IMR-90 (cell line): ENCODE data around the gene VOPP1. TPM values are rescaled to one million over a fixed set of nuclear protein-coding genes. Genes with fewer than 3 reads are reported as not detected.

Source experiments
- ATAC-seq: fragments of 200-7000 bp; cut with Tn5 transposase; 2 replicates; pipeline ENCODE4 v1.9.1; 2020; ENCODE audit warnings: low read depth, mild to moderate bottlenecking, moderate library complexity
- BruUV-seq: library from RNA; stranded (reverse); fragments of 400-500 nt; replicated peaks from 2 replicates; lab custom pipeline; 2021; lab: Mats Ljungman, UMichigan
- CTCF ChIA-PET: fragments of 300-600 bp; formaldehyde crosslinking; extraction: SDS; loops from one replicate; lab custom pipeline; 2021; ENCODE audit warnings: antibody characterized with exemption; lab: Yijun Ruan, JAX
- POLR2A ChIA-PET: fragments of 300-600 bp; sonication (Branson Sonifier 250); formaldehyde crosslinking; loops from one replicate; lab custom pipeline; 2022; ENCODE audit warnings: antibody characterized with exemption; ENCODE audit not compliant: unreplicated experiment; lab: Charles Lee
- DNase-seq: peaks from one replicate; pipeline ENCODE4 v3.0.0; 2013
- H2AFZ ChIP-seq: replicated peaks from 2 replicates; pipeline ENCODE3; 2013; ENCODE audit warnings: low read length, mild to moderate bottlenecking; ENCODE audit not compliant: poor library complexity
- H2AK5ac ChIP-seq: 2 replicates; pipeline ENCODE4 v1.6.1; 2013; ENCODE audit warnings: low read depth, low read length, inconsistent platforms
- H2AK9ac ChIP-seq: replicated peaks from 2 replicates; pipeline ENCODE3; 2013; ENCODE audit warnings: mild to moderate bottlenecking, low read depth, low read length, moderate library complexity; ENCODE audit not compliant: poor library complexity
- H2BK120ac ChIP-seq: 2 replicates; pipeline ENCODE4 v1.6.1; 2013; ENCODE audit warnings: low read depth, low read length, inconsistent platforms
- H2BK15ac ChIP-seq: 3 replicates; pipeline ENCODE4 v1.6.1; 2013; ENCODE audit warnings: low read depth, low read length, inconsistent platforms
- H2BK20ac ChIP-seq: 2 replicates; pipeline ENCODE4 v1.6.1; 2013; ENCODE audit warnings: low read depth, mild to moderate bottlenecking, inconsistent platforms, low read length, moderate library complexity
- H2BK5ac ChIP-seq: 2 replicates; pipeline ENCODE4 v1.6.1; 2013; ENCODE audit warnings: mild to moderate bottlenecking, low read depth, low read length, inconsistent platforms; ENCODE audit not compliant: poor library complexity, severe bottlenecking
- H3K14ac ChIP-seq: replicated peaks from 2 replicates; pipeline ENCODE4 v1.6.1; 2013; ENCODE audit warnings: low read depth, low read length, inconsistent platforms
- H3K18ac ChIP-seq: 2 replicates; pipeline ENCODE4 v1.6.1; 2013; ENCODE audit warnings: low read depth, low read length, control low read depth
- H3K23ac ChIP-seq: 2 replicates; pipeline ENCODE4 v1.6.1; 2013; ENCODE audit warnings: low read depth, low read length, inconsistent platforms
- H3K27ac ChIP-seq: 2 replicates; pipeline ENCODE4 v1.5.1; 2013; ENCODE audit warnings: mild to moderate bottlenecking, control low read depth, low read length; ENCODE audit not compliant: insufficient read depth
- H3K27me3 ChIP-seq: 2 replicates; pipeline ENCODE4 v1.6.1; 2013; ENCODE audit warnings: low read length; ENCODE audit not compliant: control insufficient read depth, insufficient read depth
- H3K36me3 ChIP-seq: 2 replicates; pipeline ENCODE4 v1.6.1; 2013; ENCODE audit warnings: low read length, mixed read lengths; ENCODE audit not compliant: control insufficient read depth, insufficient read depth
- H3K4ac ChIP-seq: 2 replicates; pipeline ENCODE4 v1.6.1; 2013; ENCODE audit warnings: low read depth, low read length, inconsistent platforms
- H3K4me1 ChIP-seq: 2 replicates; pipeline ENCODE4 v1.6.1; 2013; ENCODE audit warnings: low read length, mixed read lengths; ENCODE audit not compliant: control insufficient read depth, insufficient read depth
- H3K4me2 ChIP-seq: 2 replicates; pipeline ENCODE4 v1.6.1; 2013; ENCODE audit warnings: low read depth, mild to moderate bottlenecking, control low read depth, low read length, moderate library complexity
- H3K4me3 ChIP-seq: 2 replicates; pipeline ENCODE4 v1.5.1; 2013; ENCODE audit warnings: low read depth, mild to moderate bottlenecking, control low read depth, low read length, moderate library complexity; ENCODE audit not compliant: insufficient read depth
- H3K56ac ChIP-seq: 2 replicates; pipeline ENCODE4 v1.6.1; 2013; ENCODE audit warnings: low read length, inconsistent platforms; ENCODE audit not compliant: insufficient read depth; ENCODE audit errors: extremely low read depth
- H3K79me1 ChIP-seq, 2 experiments: 2 replicates each; pipeline ENCODE4 v1.6.1; 2013; ENCODE audit warnings: low read length in 2 of 2, inconsistent platforms in 1 of 2, low read depth in 1 of 2
- H3K9ac ChIP-seq: 2 replicates; pipeline ENCODE4 v1.6.1; 2013; ENCODE audit warnings: low read depth, low read length, control low read depth
- H3K9me1 ChIP-seq: 2 replicates; pipeline ENCODE4 v1.6.1; 2013; ENCODE audit warnings: low read length, inconsistent platforms; ENCODE audit not compliant: insufficient read depth
- H3K9me3 ChIP-seq: 2 replicates; pipeline ENCODE4 v1.6.1; 2013; ENCODE audit warnings: low read length; ENCODE audit not compliant: control insufficient read depth, insufficient read depth
- H4K20me1 ChIP-seq: 2 replicates; pipeline ENCODE4 v1.6.1; 2013; ENCODE audit warnings: low read length, inconsistent platforms; ENCODE audit not compliant: insufficient read depth
- H4K5ac ChIP-seq: 2 replicates; pipeline ENCODE4 v1.6.1; 2013; ENCODE audit warnings: mild to moderate bottlenecking, low read depth, low read length, control low read depth
- H4K8ac ChIP-seq, 2 experiments: 2 replicates each; pipeline ENCODE4 v1.6.1; 2013; ENCODE audit warnings: low read depth in 2 of 2, low read length in 2 of 2, control low read depth in 1 of 2, inconsistent platforms in 1 of 2
- H4K91ac ChIP-seq: 2 replicates; pipeline ENCODE4 v1.6.1; 2013; ENCODE audit warnings: low read depth, low read length, inconsistent platforms; ENCODE audit not compliant: insufficient read depth
- BHLHE40 ChIP-seq: fragments of 150-350 bp; IDR thresholded peaks from 2 replicates; pipeline ENCODE4 v1.6.1; 2016; ENCODE audit warnings: mild to moderate bottlenecking, low read depth, low read length
- CTCF ChIP-seq: conservative IDR thresholded peaks from 2 replicates; pipeline ENCODE4 v1.5.1; 2012; ENCODE audit warnings: mild to moderate bottlenecking, low read depth, low read length, improper control_type of control experiment
- MAZ ChIP-seq: IDR thresholded peaks from 2 replicates; pipeline ENCODE4 v1.6.1; 2012; ENCODE audit warnings: low read depth, mild to moderate bottlenecking, low read length, improper control_type of control experiment, moderate library complexity, borderline replicate concordance
- USF2 ChIP-seq: fragments of 150-350 bp; IDR thresholded peaks from 2 replicates; pipeline ENCODE4 v1.6.1; 2017; ENCODE audit warnings: mild to moderate bottlenecking, antibody characterized with exemption, low read length, low read depth
- WGBS, 2 experiments: methylation state at CpG; one replicate each; pipeline versions ENCODE4 v1.1.5 to v1.1.7; 2013; ENCODE audit warnings: missing lambda C conversion rate in 2 of 2; ENCODE audit not compliant: insufficient read length in 1 of 2; ENCODE audit errors: extremely low coverage in 2 of 2; 5-methylcytosine and 5-hydroxymethylcytosine counted together
- dilution Hi-C: fragments of 300-500 bp; cut with HindIII; formaldehyde crosslinking; loops from one replicate; pipeline ENCODE4 v1.14.3; 2018; ENCODE audit warnings: low sequenced_read_pairs; ENCODE audit not compliant: unreplicated experiment
- in situ Hi-C: fragments of 300-500 bp; cut with MboI; formaldehyde crosslinking; loops from 3 replicates; pipeline ENCODE4 v1.14.3; 2019; ENCODE audit warnings: low sequenced_read_pairs, inconsistent platforms, mixed read lengths
- intact Hi-C: fragments of 100-400 bp; cut with micrococcal nuclease; formaldehyde crosslinking; loops from 2 replicates; pipeline ENCODE4 v1.10.0; 2022
- polyA plus RNA-seq, 3 experiments: library from polyadenylated mRNA; depleted of rRNA; stranded (reverse); fragments of >200 nt; gene quantifications; 2 replicates each; pipeline ENCODE4 v1.2.3, GENCODE V29; 2012; ENCODE audit warnings: low replicate concordance in 1 of 3
- total RNA-seq: library from RNA; depleted of rRNA; stranded (reverse); fragments of >200 nt; gene quantifications from 2 replicates; pipeline ENCODE4 v1.2.3, GENCODE V29; 2012

VOPP1 gene
- total and polyA plus RNA-seq, 2 of the 4 experiments (the other 2 are of a cell fraction) = 60.2 to 94.5 TPM

GRCh38 chr7:55457801-55458200 is 114.5 kb downstream of the VOPP1 start:
- H3K27me3 ChIP-seq = no peaks in the 10 kb centered on the region
- BruUV-seq = no TSS peak
- ATAC-seq = no peak
- H4K20me1 ChIP-seq = no peaks in the 10 kb centered on the region
- no peak overlapping the region for H2BK15ac ChIP-seq
- no peaks in the 10 kb centered on the region for H3K9me1 ChIP-seq
- no peak overlapping the region for H4K5ac ChIP-seq
- DNase-seq = no peak
- CTCF ChIA-PET = interaction anchor here (0.5 kb wide), 1 partner anchor 12 kb away, joined by 4 read pairs; no protein-coding TSS in a partner anchor
- no peak overlapping the region for H3K14ac ChIP-seq
- no peak overlapping the region for H3K4ac ChIP-seq
- no peak overlapping the region for H2BK20ac ChIP-seq
- H3K9me3 ChIP-seq = no peaks in the 10 kb centered on the region
- no peak overlapping the region for H2BK5ac ChIP-seq
- H3K79me1 ChIP-seq = no peaks in the 10 kb centered on the region; a peak in 1 of 4 replicates
- dilution Hi-C loops (no loop called here), intact Hi-C loops (no loop called here), in situ Hi-C loops (no loop called here)
- no peak overlapping the region for H3K27ac ChIP-seq
- no peak overlapping the region for H2AK9ac ChIP-seq
- POLR2A ChIA-PET = no interaction called here
- H3K9ac ChIP-seq = no peak overlapping the region
- H3K18ac ChIP-seq = no peak overlapping the region
- no peak overlapping the region for H2AK5ac ChIP-seq
- no peak overlapping the region for H4K8ac ChIP-seq
- no peak overlapping the region for H2AFZ ChIP-seq
- H3K4me2 ChIP-seq = no peak overlapping the region
- H2BK120ac ChIP-seq = no peak overlapping the region
- WGBS, 2 experiments = no CpG with 5 or more reads among the region's 1 CpG
- H3K4me3 ChIP-seq = no peak overlapping the region
- no peaks in the 10 kb centered on the region for H3K4me1 ChIP-seq
- TF ChIP-seq MAZ = no peak
- no peak for TF ChIP-seq BHLHE40
- no peak for TF ChIP-seq USF2
- TF ChIP-seq CTCF = no peak
- H4K91ac ChIP-seq = no peak overlapping the region
- no peak overlapping the region for H3K23ac ChIP-seq
- H3K36me3 ChIP-seq = no peaks in the 10 kb centered on the region
- no peak overlapping the region for H3K56ac ChIP-seq
